SIG-M5 treated with dmso at 0.1 percent for 504 hours (cell line): ENCODE results near the gene PCDHGB4.
A peak's percentile ranks its signal among the peaks of the same experiment; 100 is the strongest.
"Not testable (repeated sequence)": the region's sequence is repeated elsewhere in the genome, so short reads cannot be mapped to it uniquely, and the experiment has no call there.

Source experiments
- DNase-seq: peaks from one replicate; lab custom pipeline; 2025; ENCODE audit not compliant: unreplicated experiment; lab: John Stamatoyannopoulos, UW

The PCDHGB4 gene

GRCh38 chr5:141397756-141398551 lies 10.5 kb downstream of the PCDHGB4 start, which contains the start of gene PCDHGB5:
Gene PCDHGB5 (plus strand): TSS chr5:141397947. CDS start chr5:141398128, 181 bp downstream.
- DNase-seq = not testable (repeated sequence)

DNA sequence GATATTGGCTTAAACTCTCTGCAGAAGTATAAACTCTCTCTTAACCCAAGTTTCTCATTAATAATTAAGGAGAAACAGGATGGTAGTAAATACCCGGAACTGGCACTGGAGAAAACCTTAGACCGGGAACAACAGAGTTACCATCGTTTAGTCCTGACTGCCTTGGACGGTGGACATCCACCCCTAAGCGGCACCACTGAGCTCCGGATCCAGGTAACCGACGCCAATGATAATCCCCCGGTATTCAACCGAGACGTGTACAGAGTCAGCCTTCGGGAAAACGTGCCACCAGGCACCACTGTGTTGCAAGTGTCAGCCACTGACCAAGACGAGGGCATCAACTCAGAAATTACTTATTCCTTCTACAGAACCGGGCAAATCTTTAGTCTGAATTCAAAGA lies 11.1 kb downstream of the PCDHGB4 start:
- no peak for DNase-seq

DNA sequence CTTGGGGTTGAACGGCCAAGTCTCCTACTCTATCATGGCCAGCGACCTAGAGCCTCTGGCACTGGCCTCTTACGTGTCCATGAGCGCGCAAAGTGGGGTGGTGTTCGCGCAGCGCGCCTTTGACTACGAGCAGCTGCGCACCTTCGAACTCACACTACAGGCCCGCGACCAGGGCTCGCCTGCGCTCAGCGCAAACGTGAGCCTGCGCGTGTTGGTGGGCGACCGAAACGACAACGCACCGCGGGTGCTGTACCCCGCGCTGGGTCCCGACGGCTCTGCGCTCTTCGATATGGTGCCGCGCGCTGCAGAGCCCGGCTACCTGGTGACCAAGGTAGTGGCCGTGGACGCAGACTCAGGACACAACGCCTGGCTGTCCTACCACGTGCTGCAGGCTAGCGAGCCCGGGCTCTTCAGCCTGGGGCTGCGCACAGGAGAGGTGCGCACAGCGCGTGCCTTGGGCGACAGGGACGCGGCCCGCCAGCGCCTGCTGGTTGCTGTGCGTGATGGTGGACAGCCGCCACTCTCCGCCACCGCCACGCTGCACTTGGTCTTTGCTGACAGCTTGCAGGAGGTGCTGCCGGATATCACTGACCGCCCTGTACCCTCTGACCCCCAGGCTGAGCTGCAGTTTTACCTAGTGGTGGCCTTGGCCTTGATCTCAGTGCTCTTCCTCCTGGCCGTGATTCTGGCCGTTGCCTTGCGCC lies 12.2 kb downstream of the PCDHGB4 start:
- DNase-seq = no peak

- DNase-seq = no peak
These were observed 15.2 kb downstream of the PCDHGB4 start, which contains the start of gene PCDHGA9 for GRCh38 chr5:141402553-141403243. Gene PCDHGA9 (plus strand): TSS chr5:141402778. CDS start chr5:141402953, 175 bp downstream.

- no peak for DNase-seq
These were observed 15.9 kb downstream of the PCDHGB4 start for GRCh38 chr5:141403387-141403786.

DNA sequence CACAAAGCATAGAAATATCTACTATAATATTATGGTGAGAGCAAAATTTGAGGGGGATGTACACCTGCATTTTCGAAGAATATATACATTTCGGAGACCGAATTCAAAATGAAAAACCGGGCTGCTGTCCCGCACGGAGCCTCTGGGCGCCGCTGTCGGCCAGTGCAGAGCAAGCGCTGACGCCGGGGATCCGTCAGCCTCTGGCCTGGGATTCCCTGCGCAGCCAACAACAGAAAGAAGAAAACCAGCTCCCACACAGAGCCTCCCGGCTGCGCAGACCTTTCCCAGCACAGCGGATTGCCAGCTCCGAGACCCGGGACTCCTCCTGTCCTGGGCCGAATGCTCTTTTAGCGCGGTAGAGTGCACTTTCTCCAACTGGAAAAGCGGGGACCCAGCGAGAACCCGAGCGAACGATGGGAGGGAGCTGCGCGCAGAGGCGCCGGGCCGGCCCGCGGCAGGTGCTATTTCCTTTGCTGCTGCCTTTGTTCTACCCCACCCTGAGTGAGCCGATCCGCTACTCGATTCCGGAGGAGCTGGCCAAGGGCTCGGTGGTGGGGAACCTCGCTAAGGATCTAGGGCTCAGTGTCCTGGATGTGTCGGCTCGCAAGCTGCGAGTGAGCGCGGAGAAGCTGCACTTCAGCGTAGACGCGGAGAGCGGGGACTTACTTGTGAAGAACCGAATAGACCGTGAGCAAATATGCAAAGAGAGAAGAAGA lies 20.4 kb downstream of the PCDHGB4 start, which contains the start of gene PCDHGB6:
TSS of gene PCDHGB6 (plus strand) at position 232 of the 716 bp plus-strand sequence. CDS start at position 414, 182 bp downstream.
- not testable (repeated sequence) for DNase-seq

- no peak for DNase-seq
These were observed 22.3 kb downstream of the PCDHGB4 start for GRCh38 chr5:141409598-141410306.

DNA sequence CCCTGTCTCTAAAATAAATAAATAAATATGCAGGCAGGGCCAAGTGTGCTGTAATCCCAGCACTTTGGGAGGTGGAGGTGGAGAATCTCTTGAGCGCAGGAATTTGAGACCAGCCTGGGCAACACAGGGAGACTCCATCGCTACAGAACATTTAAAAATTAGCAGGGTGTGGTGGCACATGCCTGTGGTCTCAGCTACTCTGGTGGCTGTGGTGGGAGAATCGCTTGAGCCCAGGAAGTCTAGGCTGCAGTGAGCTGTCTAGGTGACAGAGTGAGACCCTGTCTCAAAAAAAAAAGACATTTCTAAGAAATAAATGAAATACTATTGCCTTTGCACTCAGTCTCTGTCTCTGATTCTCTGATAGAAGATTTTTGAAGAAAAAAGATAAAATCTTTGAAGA lies 24.1 kb downstream of the PCDHGB4 start:
- DNase-seq = no peak

DNA sequence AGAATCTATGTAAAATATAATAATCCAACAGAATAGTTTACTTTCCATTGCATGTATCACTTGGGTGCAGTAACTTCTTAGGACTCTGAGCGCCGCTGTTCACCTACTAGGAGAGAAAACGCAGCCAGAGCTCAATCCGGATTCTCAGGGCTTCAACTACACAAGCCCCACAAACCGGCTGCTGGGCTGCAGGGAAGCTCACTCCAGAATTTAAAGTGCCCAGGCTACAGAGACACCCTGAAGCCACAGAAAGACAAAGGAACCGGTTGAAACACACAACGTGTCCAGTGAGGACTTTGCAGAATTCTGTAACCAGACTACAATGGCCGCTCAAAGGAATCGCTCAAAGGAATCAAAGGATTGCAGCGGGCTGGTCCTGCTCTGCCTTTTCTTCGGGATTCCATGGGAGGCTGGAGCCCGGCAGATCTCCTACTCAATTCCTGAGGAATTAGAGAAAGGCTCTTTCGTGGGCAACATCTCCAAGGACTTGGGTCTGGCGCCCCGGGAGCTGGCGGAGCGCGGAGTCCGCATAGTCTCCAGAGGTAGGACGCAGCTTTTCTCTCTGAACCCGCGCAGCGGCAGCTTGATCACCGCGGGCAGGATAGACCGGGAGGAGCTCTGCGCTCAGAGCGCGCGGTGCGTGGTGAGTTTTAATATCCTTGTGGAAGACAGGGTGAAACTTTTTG lies 25.5 kb downstream of the PCDHGB4 start, which contains the start of gene PCDHGA10:
TSS of gene PCDHGA10 (plus strand) at position 134 of the 686 bp plus-strand sequence. CDS start at position 323, 189 bp downstream.
- peak; percentile 87 for DNase-seq

- no peak for DNase-seq
These were observed 26.1 kb downstream of the PCDHGB4 start for GRCh38 chr5:141413540-141414069.

GRCh38 chr5:141414548-141415274 lies 27.2 kb downstream of the PCDHGB4 start:
- DNase-seq = not testable (repeated sequence)

- DNase-seq = not testable (repeated sequence)
These were observed 27.7 kb downstream of the PCDHGB4 start for GRCh38 chr5:141415275-141415618.

DNA sequence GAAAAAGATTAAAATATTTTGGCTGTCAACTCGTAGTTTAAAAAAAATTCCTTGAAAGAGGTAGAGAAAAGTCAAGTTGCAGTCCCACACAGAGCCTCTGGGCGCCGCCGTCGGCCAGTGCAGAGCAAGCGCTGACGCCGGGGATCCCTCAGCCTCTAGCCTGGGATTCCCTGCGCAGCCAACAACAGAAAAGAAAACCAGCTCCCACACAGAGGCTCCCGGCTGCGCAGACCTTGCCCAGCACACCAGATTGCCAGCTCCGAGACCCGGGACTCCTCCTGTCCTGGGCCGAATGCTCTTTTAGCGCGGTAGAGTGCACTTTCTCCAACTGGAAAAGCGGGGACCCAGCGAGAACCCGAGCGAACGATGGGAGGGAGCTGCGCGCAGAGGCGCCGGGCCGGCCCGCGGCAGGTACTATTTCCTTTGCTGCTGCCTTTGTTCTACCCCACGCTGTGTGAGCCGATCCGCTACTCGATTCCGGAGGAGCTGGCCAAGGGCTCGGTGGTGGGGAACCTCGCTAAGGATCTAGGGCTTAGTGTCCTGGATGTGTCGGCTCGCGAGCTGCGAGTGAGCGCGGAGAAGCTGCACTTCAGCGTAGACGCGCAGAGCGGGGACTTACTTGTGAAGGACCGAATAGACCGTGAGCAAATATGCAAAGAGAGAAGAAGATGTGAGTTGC lies 30.1 kb downstream of the PCDHGB4 start, which contains the start of gene PCDHGB7:
TSS of gene PCDHGB7 (plus strand) at position 184 of the 679 bp plus-strand sequence. CDS start at position 367, 183 bp downstream.
- DNase-seq = peak; percentile 13

DNA sequence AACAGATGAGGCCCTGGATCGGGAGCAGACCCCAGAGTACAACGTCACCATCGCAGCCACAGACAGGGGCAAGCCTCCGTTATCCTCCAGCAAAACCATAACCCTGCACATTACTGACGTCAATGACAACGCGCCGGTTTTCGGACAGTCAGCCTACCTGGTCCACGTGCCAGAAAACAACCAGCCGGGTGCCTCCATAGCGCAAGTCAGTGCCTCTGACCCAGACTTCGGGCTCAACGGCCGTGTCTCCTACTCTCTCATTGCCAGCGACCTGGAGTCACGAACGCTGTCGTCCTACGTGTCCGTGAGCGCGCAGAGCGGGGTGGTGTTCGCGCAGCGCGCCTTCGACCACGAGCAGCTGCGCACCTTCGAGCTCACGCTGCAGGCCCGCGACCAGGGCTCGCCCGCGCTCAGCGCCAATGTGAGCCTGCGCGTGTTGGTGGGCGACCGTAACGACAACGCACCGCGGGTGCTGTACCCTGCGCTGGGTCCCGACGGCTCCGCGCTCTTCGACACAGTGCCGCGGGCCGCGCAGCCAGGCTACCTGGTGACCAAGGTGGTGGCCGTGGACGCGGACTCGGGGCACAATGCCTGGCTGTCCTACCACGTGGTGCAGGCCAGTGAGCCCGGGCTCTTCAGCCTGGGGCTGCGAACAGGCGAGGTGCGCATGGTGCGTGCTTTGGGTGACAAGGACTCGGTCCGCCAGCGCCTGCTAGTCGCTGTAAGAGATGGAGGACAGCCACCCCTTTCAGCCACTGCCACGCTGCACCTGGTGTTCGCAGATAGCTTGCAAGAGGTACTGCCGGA lies 31.8 kb downstream of the PCDHGB4 start:
- DNase-seq = no peak

GRCh38 chr5:141420855-141421488 lies 33.5 kb downstream of the PCDHGB4 start, which contains the start of gene PCDHGA11:
Gene PCDHGA11 (plus strand): TSS chr5:141421051. CDS start chr5:141421228, 177 bp downstream.
- DNase-seq = no peak

- no peak for DNase-seq
These were observed 34.0 kb downstream of the PCDHGB4 start for GRCh38 chr5:141421489-141421855.
